Mesenteric fat pad (tissue), 1 donor: Measurements from ENCODE around the gene SPOPL. TPM values are rescaled to one million over a fixed set of nuclear protein-coding genes. Genes with fewer than 3 reads are reported as not detected.
"Not testable (repeated sequence)": the region's sequence is repeated elsewhere in the genome, so short reads cannot be mapped to it uniquely, and the experiment has no call there.

Experiments used
- DNase-seq: peaks from one replicate; pipeline ENCODE4 v3.0.0-alpha.2; 2020; ENCODE audit warnings: low spot score
- long read RNA-seq: library from polyadenylated mRNA; unstranded; transcript quantifications from one replicate; pipeline ENCODE4 v2.0.0, GENCODE V29; 2020
- total RNA-seq: library from RNA; stranded (reverse); fragmentation: NEBNext Ultra II Directional; extraction: Animal tissue kit (Norgen Biotek cat#: 25700); gene quantifications from one replicate; pipeline ENCODE4 v1.2.1, GENCODE V29; 2021
- donor health status: DM: yes; HTN: yes; CAD: no.

The SPOPL gene
- 19.9 TPM for total RNA-seq
- long read RNA-seq, full-length matches to known transcripts: 2 of 4 reads
- long read RNA-seq, partial matches to known transcripts: 0 of 4 reads
- long read RNA-seq, other reads (novel, unspliced or antisense): 2 of 4 reads

DNA sequence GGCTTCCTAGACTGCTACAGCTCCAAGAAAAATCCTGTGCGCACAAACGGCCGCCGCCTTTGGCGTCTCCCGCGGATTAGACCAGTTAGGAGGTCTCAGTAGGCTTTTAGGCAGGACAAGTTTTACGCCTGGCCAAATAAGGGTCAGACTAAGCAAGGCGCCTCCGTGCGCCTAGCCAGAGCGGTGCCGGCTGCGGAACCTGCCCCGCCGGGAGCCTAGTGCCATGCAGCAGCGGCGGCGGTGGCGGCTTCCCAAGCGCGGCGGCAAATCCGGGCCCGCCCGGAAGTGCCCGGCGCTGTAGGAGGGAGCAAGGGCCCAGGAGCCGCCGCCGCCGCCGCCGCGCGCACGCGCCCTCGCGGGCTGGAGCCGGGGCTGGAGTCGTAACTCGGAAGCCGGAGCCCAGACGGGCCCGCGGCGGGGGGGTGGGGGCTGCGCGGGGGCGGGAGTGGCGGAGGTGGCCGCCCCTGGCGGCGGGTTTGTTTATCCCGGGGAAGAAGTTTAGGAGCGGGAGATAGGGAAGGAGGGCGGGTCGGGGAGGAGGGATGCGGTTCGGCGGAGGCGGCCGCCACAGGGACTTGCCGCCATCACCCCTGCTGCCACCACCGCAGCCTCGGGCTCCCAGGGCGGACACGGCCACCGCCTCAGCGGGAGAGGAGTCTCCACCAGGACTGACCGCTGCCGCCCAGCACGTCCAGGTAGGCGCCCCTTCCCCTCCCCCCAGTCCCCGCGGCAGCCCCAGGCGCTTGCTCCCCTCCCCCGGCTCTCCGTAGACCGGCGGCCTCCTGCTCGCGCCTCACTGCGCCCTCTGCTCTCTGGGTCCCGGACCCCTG is at the start of gene SPOPL:
SPOPL (plus strand) TSS at position 346 of the 830 bp plus-strand sequence. CDS start 48,447 bp downstream, outside the sequence.
- DNase-seq: peak; percentile 97

DNA sequence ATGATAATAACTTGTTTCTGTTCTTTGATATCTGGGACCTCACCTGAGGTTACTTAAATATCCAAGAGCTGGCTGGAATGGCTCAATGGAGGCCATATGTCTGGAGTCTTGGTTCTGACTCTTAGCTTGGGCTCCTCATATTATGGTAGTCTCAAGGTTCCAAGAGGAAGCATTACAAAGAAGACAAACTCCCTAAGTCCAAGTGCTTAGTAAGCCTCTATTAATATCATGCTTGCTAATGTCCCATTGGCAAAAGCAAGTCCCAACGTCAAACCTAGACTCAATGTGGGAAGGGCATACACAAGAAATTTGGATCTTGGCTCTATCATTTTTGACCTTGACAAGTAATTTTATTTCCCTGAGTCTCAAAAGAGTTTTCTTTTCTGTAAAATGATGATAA is 49.2 kb upstream of the SPOPL start:
- no peak for DNase-seq

DNA sequence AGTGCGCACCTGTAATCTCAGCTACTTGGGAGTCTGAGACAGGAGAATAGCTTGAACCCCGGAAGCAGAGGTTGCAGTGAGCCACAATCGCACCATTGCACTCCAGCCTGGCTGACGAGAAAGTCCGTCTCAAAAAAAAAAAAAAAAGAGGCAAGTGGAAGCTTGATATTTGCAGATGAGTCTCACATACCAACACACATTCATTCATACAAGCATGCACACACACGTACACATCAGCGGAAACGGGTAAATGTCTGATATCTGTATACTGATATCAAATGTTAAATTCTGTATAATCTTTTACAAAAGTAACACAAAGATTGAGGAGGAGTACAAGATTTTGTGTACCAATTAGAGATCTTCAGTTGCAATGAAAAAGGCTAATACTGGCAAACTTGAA is 47.8 kb upstream of the SPOPL start:
- DNase-seq: no peak

DNA sequence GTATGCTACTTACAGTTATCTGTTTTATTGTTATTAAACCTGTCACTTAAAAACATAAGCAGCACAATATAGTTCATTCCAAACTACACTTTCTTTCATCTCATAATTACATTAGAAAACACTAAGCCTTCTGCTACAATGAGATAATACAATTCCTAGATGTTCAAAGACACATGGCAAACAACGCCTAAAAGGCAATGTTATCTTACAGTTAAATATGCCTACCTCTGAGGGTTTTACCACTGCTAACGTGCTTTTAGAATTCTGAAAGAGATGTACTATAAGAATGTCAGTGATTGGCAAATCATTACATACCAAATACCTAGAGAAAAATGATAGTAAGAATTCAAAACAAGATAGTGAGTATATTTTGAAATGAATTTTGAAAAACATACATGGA is 46.8 kb upstream of the SPOPL start:
- DNase-seq: no peak

DNA sequence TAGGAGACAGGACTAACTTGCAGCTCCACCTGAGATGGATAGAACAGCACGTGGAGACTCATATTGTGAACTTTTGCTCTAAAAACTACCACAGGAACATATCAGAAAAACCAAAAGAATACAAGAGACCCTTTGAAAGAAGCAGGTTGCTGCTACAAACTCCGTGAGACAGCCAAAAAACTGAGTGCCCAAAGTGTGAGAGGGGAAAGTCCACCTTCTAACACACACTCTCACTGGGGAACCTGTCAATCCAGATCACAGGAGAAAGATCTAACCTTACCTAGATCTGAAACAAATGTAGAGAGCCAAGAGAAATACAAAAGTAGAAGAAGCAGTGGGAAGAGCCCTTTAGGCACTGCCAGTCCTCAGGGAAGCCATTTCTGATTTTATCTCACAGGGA is 46.3 kb upstream of the SPOPL start:
- no peak for DNase-seq

DNA sequence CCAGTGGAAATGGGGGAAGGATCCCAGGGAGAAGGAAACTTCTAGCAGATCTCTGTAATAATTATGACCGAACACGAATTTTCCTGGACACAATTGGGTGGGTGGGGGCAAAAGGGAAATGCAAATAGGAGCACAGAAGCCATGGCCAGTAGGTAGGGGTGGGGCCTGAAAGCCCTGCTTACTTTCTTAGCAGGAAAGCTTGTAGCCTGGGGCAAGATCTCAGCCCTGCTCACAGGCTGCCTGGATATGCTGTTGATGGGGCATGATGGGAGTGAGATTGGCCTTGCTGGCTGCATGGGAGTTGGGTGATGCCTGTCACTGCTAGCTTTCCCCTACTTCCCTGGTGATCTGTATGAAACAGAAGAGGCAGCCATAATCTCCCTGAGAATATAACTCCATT is 45.9 kb upstream of the SPOPL start:
- no peak for DNase-seq

DNA sequence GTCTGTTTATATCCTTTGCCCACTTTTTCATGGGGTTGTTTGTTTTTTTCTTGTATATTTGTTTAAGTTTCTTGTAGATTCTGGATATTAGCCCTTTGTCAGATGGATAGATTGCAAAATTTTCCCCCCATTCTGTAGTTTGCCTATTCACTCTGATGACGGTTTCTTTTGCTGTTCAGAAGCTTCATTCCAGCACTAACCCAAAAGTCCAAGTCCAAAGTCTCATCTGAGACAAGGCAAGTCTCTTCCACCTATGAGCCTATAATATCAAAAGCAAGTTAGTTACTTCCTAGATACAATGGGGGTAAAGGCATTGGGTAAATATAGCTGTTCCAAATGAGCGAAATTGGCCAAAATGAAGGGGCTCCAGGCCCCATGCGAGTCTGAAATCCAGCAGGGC is 38.9 kb upstream of the SPOPL start:
- DNase-seq: not testable (repeated sequence)

DNA sequence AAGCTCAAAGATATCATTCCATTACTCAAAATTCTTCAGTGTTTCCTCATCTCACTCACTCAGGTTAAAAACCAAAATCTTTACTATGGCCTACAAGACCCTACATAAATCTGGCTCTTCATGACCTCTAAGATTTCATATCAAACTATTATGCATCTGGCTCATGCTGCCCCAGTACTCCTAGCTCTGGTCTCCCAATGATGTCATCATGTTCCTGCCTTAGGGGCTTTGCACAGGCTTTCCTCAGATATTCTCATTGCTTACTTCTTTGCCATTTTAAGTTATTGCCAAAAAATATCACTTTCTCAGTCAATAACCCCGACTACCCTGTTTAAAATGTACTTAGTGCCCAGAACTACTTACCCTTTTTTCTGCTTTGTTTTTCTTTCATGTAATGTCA is 33.0 kb upstream of the SPOPL start:
- DNase-seq: no peak

DNA sequence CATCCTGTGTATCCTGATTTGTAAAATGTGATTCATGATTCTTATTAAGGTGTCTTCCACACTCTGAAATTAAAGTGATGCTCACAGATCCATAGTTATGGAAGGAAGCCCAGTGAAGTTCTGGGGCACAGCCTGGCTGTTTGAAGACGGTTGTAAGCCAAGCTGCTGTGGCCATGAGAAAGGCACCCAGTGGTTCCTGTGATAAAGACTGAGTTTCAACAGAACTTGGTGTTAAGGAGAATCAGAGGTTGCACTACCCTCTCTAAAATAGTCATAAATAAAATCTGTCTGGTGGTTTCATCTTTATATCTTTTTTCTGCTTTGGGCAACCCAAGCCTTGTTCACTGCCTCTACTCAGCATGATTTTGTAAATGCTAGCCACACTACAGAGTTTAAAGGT is 32.2 kb upstream of the SPOPL start:
- no peak for DNase-seq

DNA sequence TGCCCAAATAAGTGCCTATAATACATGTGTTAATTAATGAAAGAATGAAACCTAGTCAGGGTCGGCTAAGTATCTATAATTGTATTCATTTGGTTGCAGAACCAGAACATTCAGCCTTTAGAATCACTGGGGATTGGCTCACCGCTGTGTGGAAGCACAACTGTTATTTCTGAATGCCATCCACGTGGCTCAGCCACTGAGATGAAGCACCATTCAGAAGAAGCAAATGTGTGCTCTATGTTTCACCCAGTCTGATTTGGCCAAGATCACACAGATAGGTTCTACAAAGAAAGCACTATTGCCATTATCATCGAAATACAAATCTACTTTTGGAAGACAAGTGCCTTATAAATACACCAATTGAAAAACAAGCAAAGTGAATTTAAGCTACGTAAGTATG is 30.6 kb upstream of the SPOPL start:
- DNase-seq: no peak

DNA sequence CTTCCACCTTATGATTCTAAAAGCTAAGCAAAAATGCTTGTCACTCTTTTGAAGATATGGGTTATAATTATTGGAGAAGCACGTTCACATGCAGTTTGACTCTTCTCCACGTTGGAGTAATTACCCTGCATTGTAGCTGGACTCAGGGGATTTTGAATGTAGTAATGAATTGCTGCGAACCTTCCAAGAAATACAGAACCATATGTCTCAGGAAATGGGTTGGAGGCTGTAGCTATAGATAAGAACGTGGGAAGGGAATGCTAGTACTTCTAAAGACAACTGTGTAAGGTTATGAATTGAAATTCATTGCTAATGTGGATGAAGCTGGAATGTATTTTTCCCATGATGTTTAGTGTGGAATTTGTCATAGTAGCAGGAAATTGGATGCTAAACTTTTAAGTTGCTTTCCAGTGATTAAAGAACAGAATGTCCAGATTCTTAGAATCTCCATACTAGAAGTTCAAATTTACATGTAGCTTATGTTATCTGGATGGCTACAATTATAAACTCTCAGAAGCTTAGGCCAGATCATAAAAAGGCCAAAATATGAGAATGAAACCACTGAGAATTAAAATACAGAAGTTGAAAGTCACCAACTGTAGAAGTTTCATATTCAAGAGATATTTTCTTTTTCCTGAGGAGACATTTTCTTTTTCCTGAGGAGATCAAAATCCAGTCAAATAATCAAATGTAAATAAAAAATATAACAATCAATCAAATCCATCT is 27.3 kb upstream of the SPOPL start:
- DNase-seq: no peak

DNA sequence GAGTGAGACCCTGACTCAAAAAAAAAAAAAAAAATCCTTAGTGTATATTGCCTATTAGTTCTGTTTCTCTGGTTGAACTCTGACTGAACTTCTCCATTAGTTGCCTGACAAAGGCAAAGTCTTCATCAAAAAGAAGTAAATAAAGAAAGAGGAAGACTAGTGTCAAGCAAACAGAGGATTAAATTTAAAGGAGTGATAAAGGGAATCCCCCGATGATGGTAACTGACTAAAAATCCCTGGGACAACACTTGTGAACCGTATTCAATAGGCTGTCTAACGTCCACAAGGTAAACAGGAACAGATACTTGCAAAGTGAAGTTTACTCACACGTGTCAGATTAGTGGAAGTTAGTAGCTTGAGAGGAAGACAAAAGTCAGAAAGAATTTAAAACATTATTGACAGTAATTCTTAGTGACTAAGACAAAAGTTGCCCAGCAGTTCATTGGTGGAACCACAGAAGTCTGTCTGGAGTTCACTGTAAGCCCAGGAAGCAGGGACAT is 26.2 kb upstream of the SPOPL start:
- no peak for DNase-seq

DNA sequence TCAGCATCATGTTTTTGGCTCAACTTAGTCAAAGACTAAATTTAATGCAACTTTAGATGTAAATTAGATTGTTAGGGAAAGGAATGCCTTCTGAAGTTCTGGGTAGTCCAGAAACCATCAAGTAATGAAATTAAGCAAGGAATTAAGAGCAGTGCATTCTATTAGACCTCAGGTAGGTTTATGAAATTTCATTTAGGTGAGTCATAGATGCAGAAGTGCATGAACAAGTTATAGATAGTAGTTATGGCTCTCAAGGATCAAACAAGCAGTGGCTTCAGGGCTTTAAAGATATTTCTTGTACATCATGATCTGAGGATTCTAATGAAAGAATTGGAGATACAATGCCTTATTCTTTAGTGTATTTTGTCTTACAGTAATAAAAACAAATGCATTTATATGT is 25.4 kb upstream of the SPOPL start:
- no peak for DNase-seq

DNA sequence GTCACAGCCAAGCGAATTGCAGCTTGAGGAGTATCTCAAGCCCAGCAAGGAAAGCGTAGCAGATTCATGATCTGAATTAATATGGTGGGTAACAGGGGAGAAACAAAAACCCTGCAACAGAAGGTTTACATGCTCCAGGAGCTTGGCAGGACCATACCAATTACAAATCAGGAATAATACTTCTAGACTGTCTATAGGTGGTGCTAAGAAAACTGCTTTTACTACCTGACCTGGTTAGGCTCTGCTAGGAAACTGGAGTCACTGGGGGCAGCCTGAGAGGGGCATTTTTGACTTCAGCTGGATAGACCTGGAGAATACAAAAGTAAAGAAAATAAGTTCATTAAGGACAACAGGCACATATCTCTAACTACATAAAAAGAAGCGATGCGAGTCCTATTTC is 24.6 kb upstream of the SPOPL start:
- DNase-seq: no peak

DNA sequence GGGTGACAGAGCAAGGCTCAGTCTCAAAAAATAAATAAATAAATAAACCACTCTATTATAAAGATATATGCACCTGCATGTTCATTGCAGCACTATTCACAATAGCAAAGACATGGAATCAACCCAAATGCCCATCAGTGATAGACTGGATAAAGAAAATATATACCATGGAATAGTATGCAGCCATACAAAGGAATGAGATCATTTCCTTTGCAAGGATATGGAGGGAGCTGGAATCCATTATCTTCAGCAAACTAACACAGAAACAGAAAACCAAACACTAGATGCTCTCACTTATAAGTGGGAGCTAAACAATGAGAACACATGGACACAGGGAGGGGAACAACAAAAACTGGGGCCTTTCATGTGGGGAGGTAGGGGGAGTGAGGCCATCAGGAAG is 18.8 kb upstream of the SPOPL start:
- DNase-seq: not testable (repeated sequence)

DNA sequence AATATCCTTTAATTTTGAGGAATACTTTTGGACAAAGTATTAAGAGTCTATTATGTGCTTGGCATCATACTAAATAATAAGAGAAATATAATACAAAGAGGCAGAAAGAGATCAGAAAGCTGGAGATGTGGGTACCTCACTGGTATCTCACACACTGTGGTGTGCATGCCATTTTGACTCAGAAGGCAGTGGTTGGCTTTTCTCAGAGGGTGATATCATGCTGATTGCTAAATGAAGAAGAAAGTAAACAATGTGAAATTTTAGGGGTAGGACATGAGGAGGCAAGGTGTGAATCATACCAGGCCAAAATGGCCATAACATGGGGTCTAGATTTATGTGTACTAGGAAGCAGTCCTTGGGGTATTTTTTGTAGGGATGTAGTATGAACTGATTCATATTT is 16.6 kb upstream of the SPOPL start:
- DNase-seq: no peak

DNA sequence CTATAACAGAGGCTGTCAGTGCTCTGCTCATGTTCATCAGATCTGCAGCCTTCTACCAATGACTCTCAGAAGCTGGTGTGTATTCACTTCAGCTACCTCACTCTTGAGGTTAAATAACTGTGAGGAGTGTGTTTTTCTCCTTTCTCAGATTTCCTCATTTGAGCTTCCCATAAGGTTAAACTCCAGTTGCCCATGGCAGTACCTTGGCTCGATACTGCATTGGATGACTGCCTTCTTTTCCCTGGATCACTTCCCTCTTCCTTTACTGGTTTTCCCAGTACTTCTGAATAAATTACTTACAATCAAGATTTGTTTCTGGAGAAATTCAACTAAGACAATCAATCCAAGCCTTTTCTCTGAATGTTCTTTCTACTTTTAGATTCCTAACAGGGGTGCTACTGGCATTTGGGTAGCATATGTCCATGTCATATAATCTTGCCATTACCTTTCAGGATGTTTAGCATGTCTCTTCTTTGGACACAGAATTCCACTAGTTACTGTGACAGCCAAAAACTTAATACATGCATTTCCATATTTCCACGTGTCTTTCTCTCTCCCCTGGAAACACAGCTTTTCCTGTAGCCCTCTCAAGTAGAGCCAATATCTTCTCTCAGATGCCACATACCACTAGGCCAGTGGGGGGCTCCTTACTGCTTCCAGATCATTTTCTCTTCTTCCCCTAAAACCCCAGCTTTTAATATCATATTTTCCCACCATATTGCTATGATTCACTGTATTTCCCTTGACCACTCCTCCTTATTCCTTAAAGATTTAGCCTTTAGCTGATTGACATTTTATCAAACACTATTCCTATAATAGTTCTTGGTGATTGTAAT is 15.0 kb upstream of the SPOPL start:
- no peak for DNase-seq

DNA sequence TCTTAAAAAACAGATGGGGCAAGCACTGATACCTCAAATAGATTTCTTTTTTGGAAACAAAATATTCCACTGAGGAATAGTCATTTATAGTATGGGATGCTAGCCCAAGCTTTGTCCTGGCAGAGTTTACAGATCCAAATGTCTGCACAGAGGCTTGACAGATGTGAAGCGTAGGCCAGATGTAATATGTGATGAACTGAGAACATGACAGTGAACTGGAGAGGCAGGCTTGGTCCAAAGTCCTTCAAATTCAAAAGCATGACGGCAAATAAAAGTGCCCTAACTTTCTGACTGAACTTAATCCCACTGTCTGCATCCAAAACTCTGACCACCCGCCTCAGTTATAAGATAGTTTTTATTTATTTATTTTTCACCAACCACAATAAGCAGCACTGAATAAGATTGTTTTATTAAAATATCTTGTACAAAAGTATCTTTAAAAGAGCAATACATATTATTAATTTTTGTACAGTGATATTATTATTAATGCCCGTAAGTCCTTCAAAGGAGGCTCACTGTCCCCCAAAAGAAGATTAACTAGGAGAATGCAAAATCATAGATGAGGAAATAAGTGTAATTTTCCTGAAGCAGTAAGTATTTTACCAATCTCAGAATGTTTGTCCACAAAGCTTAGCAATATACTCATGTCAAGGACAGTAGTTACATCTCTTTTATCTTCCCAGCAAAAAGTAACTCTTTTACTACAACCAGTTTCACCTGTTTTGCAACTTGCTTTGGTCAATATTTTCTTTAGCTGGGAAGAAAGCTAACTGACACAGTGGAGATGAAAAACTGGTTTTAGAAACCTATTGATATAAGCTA is 10.7 kb upstream of the SPOPL start:
- no peak for DNase-seq

DNA sequence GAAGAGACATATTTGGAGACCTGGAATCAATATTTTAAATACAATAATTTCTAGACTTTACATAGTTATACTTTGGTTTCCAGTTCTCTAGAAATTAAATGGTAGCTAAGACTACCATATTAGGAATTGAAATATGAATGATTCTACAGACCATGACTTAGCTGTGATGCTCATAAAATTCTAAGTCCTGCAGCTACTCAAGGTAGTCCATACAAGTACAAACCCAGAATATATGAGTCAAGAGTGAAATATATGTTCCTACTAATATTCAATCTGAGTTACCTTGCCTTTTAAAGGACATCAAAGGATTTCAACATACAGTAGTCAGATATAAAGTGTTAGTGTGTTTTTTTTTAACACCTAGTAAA is 10.1 kb upstream of the SPOPL start:
- no peak for DNase-seq

DNA sequence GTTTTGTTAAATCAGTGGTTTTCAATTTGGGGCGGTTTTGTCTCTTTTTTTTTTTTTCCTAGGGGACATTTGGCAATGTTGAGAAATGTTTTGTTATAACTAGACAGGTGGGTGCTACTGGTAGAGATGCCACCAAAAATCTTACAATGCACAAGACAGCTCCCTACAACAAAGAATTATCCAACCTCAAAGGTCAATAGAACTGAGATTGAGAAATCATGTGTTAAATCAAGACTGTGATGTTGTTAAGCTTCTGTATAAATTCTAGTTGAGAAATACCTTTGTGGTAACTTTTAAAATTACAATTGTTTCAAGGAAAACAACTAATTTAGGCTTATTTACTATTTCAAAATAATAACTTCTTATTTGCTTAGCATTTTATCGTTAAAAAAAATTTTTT is 9.4 kb upstream of the SPOPL start:
- DNase-seq: no peak

DNA sequence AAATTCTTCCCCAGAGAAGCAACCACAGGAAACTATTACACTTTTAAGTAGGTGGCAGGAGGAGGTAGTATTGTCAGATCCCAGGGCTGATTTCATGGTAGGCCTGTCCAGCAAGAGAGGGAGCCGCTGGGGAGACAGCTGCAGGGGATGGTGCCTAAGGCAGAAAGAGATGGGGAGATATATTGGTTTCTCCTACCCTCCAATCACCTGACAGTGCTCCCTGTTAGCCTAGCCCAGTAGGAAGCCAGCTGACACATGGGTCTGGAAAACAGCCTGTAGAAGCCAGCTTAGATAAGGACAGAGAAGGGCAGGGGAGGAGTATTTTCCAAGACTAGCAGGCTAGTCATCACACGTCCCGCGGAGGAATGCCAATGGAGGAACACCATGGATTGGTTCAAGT is 8.2 kb upstream of the SPOPL start:
- DNase-seq: no peak
